H9 (cell line): ENCODE data around the gene KDM5B. TPM values are rescaled to one million over a fixed set of nuclear protein-coding genes. Genes with fewer than 3 reads are reported as not detected.

Experiments
- DNase-seq: peaks from one replicate; pipeline ENCODE4 v3.0.0-alpha.2; 2017
- H2AFZ ChIP-seq: one replicate; pipeline ENCODE4 v1.6.1; 2013; ENCODE audit warnings: mild to moderate bottlenecking, low read length, control low read depth, moderate library complexity
- H2AK5ac ChIP-seq: 2 replicates; pipeline ENCODE4 v1.6.1; 2013; ENCODE audit warnings: low read length, control low read depth, mixed read lengths; ENCODE audit not compliant: insufficient read length
- H2BK120ac ChIP-seq: one replicate; pipeline ENCODE4 v1.6.1; 2013; ENCODE audit warnings: low read depth, mild to moderate bottlenecking, low read length, control low read depth, inconsistent platforms; ENCODE audit not compliant: poor library complexity, severe bottlenecking
- H2BK12ac ChIP-seq: 2 replicates; pipeline ENCODE4 v1.6.1; 2013; ENCODE audit warnings: low read length, control low read depth, mixed read lengths, low read depth; ENCODE audit not compliant: insufficient read length
- H2BK15ac ChIP-seq: 2 replicates; pipeline ENCODE4 v1.6.1; 2013; ENCODE audit warnings: low read depth, low read length, control low read depth
- H2BK20ac ChIP-seq: one replicate; pipeline ENCODE4 v1.6.1; 2013; ENCODE audit warnings: low read depth, mild to moderate bottlenecking, low read length, control low read depth, inconsistent platforms; ENCODE audit not compliant: poor library complexity, severe bottlenecking
- H2BK5ac ChIP-seq: 2 replicates; pipeline ENCODE4 v1.6.1; 2013; ENCODE audit warnings: low read length, control low read depth, mixed read lengths; ENCODE audit not compliant: insufficient read length
- H3K14ac ChIP-seq: 2 replicates; pipeline ENCODE4 v1.6.1; 2013; ENCODE audit warnings: low read length, control low read depth; ENCODE audit not compliant: insufficient read depth
- H3K18ac ChIP-seq: 2 replicates; pipeline ENCODE4 v1.6.1; 2013; ENCODE audit warnings: low read depth, mild to moderate bottlenecking, mixed read lengths, low read length, control low read depth; ENCODE audit not compliant: insufficient read length
- H3K23ac ChIP-seq: 2 replicates; pipeline ENCODE4 v1.6.1; 2013; ENCODE audit warnings: low read length, control low read depth, mixed read lengths, low read depth; ENCODE audit not compliant: insufficient read length
- H3K23me2 ChIP-seq: 2 replicates; pipeline ENCODE4 v1.6.1; 2013; ENCODE audit warnings: low read depth, mild to moderate bottlenecking, mixed read lengths, low read length, control low read depth; ENCODE audit not compliant: insufficient read length, poor library complexity, severe bottlenecking
- H3K27ac ChIP-seq: 2 replicates; pipeline ENCODE4 v1.5.1; 2013; ENCODE audit warnings: low read length, control low read depth, mixed read lengths, low read depth; ENCODE audit not compliant: insufficient read length
- H3K27me3 ChIP-seq: 2 replicates; pipeline ENCODE4 v1.6.1; 2013; ENCODE audit warnings: low read length, control low read depth, inconsistent platforms; ENCODE audit not compliant: insufficient read depth
- H3K4ac ChIP-seq: 2 replicates; pipeline ENCODE4 v1.6.1; 2013; ENCODE audit warnings: low read depth, mild to moderate bottlenecking, control low read depth, inconsistent platforms, low read length, moderate library complexity
- H3K4me1 ChIP-seq: 2 replicates; pipeline ENCODE4 v1.6.1; 2013; ENCODE audit warnings: low read length, control low read depth, inconsistent platforms; ENCODE audit not compliant: insufficient read depth
- H3K4me2 ChIP-seq: 2 replicates; pipeline ENCODE4 v1.6.1; 2013; ENCODE audit warnings: low read length, control low read depth, mixed read lengths; ENCODE audit not compliant: insufficient read length, insufficient read depth
- H3K56ac ChIP-seq: 2 replicates; pipeline ENCODE4 v1.6.1; 2013; ENCODE audit warnings: low read depth, mild to moderate bottlenecking, mixed read lengths, low read length, control low read depth; ENCODE audit not compliant: insufficient read length
- H3K79me1 ChIP-seq: 2 replicates; pipeline ENCODE4 v1.6.1; 2013; ENCODE audit warnings: low read depth, mild to moderate bottlenecking, moderate library complexity, low read length, control low read depth, inconsistent platforms; ENCODE audit not compliant: insufficient read depth, poor library complexity, severe bottlenecking
- H3K79me2 ChIP-seq: 2 replicates; pipeline ENCODE4 v1.6.1; 2013; ENCODE audit warnings: low read length, control low read depth, inconsistent platforms; ENCODE audit not compliant: insufficient read depth
- H3K9ac ChIP-seq: 2 replicates; pipeline ENCODE4 v1.6.1; 2013; ENCODE audit warnings: low read length, control low read depth, mixed read lengths; ENCODE audit not compliant: insufficient read length; ENCODE audit errors: extremely low read depth
- H3K9me3 ChIP-seq: one replicate; pipeline ENCODE4 v1.6.1; 2013; ENCODE audit warnings: low read depth, low read length, inconsistent platforms; ENCODE audit not compliant: control insufficient read depth
- H3T11ph ChIP-seq: one replicate; pipeline ENCODE4 v1.6.1; 2013; ENCODE audit warnings: mild to moderate bottlenecking, low read length, control low read depth, inconsistent platforms
- H4K20me1 ChIP-seq: one replicate; pipeline ENCODE4 v1.6.1; 2013; ENCODE audit not compliant: control insufficient read depth, insufficient read length, insufficient read depth
- H4K5ac ChIP-seq: 2 replicates; pipeline ENCODE4 v1.6.1; 2013; ENCODE audit warnings: low read depth, mild to moderate bottlenecking, mixed read lengths, low read length, control low read depth; ENCODE audit not compliant: insufficient read length
- H4K8ac ChIP-seq: replicated peaks from 2 replicates; pipeline ENCODE4 v1.6.1; 2013; ENCODE audit warnings: low read length, control low read depth, mixed read lengths, low read depth; ENCODE audit not compliant: insufficient read length
- H4K91ac ChIP-seq: 2 replicates; pipeline ENCODE4 v1.6.1; 2013; ENCODE audit warnings: low read depth, mild to moderate bottlenecking, moderate library complexity, mixed read lengths, low read length, control low read depth; ENCODE audit not compliant: insufficient read length
- H3K27ac Mint-ChIP-seq, 3 experiments: 2 replicates in 2 of 3; 3 replicates in 1 of 3; pipeline ENCODE4 v1.8.0; 2020 to 2021; ENCODE audit warnings: mixed read lengths in 3 of 3, mild to moderate bottlenecking in 1 of 3, moderate library complexity in 1 of 3
- H3K27me3 Mint-ChIP-seq: 2 replicates; pipeline ENCODE4 v1.8.0; 2021; ENCODE audit warnings: low read depth, mild to moderate bottlenecking, moderate library complexity, mixed read lengths
- H3K36me3 Mint-ChIP-seq, 3 experiments: 2 replicates in 2 of 3; 3 replicates in 1 of 3; pipeline ENCODE4 v1.8.0; 2020 to 2021; ENCODE audit warnings: low read depth in 3 of 3, mixed read lengths in 3 of 3; ENCODE audit not compliant: insufficient read depth in 1 of 3
- H3K4me1 Mint-ChIP-seq, 2 experiments: 2 replicates each; pipeline ENCODE4 v1.8.0; 2020; ENCODE audit warnings: mixed read lengths in 2 of 2
- H3K4me3 Mint-ChIP-seq, 2 experiments: 2 replicates in 1 of 2; 3 replicates in 1 of 2; pipeline ENCODE4 v1.8.0; 2020 to 2021; ENCODE audit warnings: mild to moderate bottlenecking in 2 of 2, mixed read lengths in 2 of 2, moderate library complexity in 1 of 2
- H3K9me3 Mint-ChIP-seq, 2 experiments: 2 replicates in 1 of 2; 3 replicates in 1 of 2; pipeline ENCODE4 v1.8.0; 2020; ENCODE audit warnings: mild to moderate bottlenecking in 2 of 2, mixed read lengths in 2 of 2, moderate library complexity in 1 of 2
- WGBS: extraction: QIAGEN DNeasy Blood & Tissue Kit; methylation state at CpG from one replicate; pipeline ENCODE4 v1.1.7; 2013; ENCODE audit warnings: missing lambda C conversion rate, low lambda C conversion rate, mixed read lengths; ENCODE audit not compliant: insufficient read length; ENCODE audit errors: extremely low coverage; 5-methylcytosine and 5-hydroxymethylcytosine counted together
- total RNA-seq: library from RNA; stranded (reverse); gene quantifications from 2 replicates; pipeline ENCODE4 v1.2.1, GENCODE V29; 2021
- TF ChIP-seq, protein P1 (sequence below): fragments of 200-600 bp; sonication (generic); conservative IDR thresholded peaks from 3 replicates; pipeline ENCODE4 v1.8.0; 2021; ENCODE audit warnings: antibody characterized with exemption, mild to moderate bottlenecking

KDM5B gene
- total RNA-seq, 1 experiment from 2014 or later: 210 TPM

DNA sequence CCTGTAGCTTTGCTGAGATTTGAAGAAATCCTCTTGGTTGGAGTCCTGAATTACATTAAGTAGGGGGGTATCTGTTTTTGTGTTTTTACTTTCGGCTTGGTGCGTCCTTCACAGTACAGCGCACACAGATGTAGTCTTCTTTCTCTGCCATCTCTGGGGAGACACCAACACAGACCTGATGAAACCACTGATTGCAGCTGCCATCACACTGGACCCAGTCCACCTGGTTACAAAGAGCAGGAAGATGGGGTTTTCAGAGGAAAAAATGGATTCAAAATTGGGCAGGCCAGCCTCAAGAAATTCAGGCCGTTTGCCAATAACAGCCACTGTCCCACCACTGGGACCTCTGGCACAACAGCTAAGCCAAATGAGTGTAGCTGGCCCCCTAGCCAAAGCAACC is 79.3 kb downstream of the KDM5B start:
- Mint-ChIP-seq H3K27ac (peak overlapping the region in 2 of 3 experiments; percentile 45 to 53; a peak in 1 of 7 replicates), H3K9me3 (no peaks in the 10 kb centered on the region), H3K4me3 (no peak overlapping the region), H3K36me3 (peaks cover 56 to 90% (median 77%) of the 10 kb centered on the region in 3 experiments; a peak in 6 of 7 replicates), H3K27me3 (no peaks in the 10 kb centered on the region), H3K4me1 (no peaks in the 10 kb centered on the region)
- H3K23me2 ChIP-seq: no peaks in the 10 kb centered on the region
- H2AK5ac ChIP-seq: no peak overlapping the region
- H3K4me1 ChIP-seq: no peaks in the 10 kb centered on the region
- no peaks in the 10 kb centered on the region for H3K9me3 ChIP-seq
- no peak overlapping the region for H3K56ac ChIP-seq
- H2BK15ac ChIP-seq: no peak overlapping the region
- H3K4me2 ChIP-seq: no peak overlapping the region
- H3K79me1 ChIP-seq: no peaks in the 10 kb centered on the region
- no peak overlapping the region for H2BK120ac ChIP-seq
- H3K27me3 ChIP-seq: no peaks in the 10 kb centered on the region
- no peak overlapping the region for H3K14ac ChIP-seq
- WGBS: no CpG with 5 or more reads among the region's 4 CpGs
- no peak overlapping the region for H2AFZ ChIP-seq
- no peak overlapping the region for H4K8ac ChIP-seq
- H3K9ac ChIP-seq: no peak overlapping the region
- no peaks in the 10 kb centered on the region for H3K79me2 ChIP-seq
- no peak overlapping the region for H3K18ac ChIP-seq
- H4K20me1 ChIP-seq: no peaks in the 10 kb centered on the region
- H2BK5ac ChIP-seq: no peak overlapping the region
- TF ChIP-seq, protein P1, sequence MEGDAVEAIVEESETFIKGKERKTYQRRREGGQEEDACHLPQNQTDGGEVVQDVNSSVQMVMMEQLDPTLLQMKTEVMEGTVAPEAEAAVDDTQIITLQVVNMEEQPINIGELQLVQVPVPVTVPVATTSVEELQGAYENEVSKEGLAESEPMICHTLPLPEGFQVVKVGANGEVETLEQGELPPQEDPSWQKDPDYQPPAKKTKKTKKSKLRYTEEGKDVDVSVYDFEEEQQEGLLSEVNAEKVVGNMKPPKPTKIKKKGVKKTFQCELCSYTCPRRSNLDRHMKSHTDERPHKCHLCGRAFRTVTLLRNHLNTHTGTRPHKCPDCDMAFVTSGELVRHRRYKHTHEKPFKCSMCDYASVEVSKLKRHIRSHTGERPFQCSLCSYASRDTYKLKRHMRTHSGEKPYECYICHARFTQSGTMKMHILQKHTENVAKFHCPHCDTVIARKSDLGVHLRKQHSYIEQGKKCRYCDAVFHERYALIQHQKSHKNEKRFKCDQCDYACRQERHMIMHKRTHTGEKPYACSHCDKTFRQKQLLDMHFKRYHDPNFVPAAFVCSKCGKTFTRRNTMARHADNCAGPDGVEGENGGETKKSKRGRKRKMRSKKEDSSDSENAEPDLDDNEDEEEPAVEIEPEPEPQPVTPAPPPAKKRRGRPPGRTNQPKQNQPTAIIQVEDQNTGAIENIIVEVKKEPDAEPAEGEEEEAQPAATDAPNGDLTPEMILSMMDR: no peak
- no peak overlapping the region for H4K91ac ChIP-seq
- no peak overlapping the region for H3T11ph ChIP-seq
- H3K4ac ChIP-seq: no peak overlapping the region
- H2BK20ac ChIP-seq: no peak overlapping the region
- no peak overlapping the region for H4K5ac ChIP-seq
- H2BK12ac ChIP-seq: no peak overlapping the region
- no peak overlapping the region for H3K27ac ChIP-seq
- no peak overlapping the region for H3K23ac ChIP-seq
- DNase-seq: no peak
